Endothelial cell of umbilical vein (primary cell): Measurements from ENCODE around the gene LSG1. TPM values are rescaled to one million over a fixed set of nuclear protein-coding genes. Genes with fewer than 3 reads are reported as not detected.

Experiments used
- BruUV-seq: library from RNA; stranded (reverse); fragments of 400-500 nt; replicated peaks from 2 replicates; lab custom pipeline; 2021; lab: Mats Ljungman, UMichigan
- CTCF ChIA-PET: fragments of 300-600, 350-600 bp; sonication (Branson Sonifier 250); formaldehyde crosslinking; loops from one replicate; lab custom pipeline; 2021; ENCODE audit warnings: antibody characterized with exemption, inconsistent platforms; lab: Charles Lee
- POLR2A ChIA-PET: fragments of 300-600, 350-600 bp; sonication (Branson Sonifier 250); formaldehyde crosslinking; loops from one replicate; lab custom pipeline; 2021; ENCODE audit warnings: antibody characterized with exemption, inconsistent platforms; lab: Charles Lee
- DNase-seq: peaks from one replicate; pipeline ENCODE4 v3.0.0-alpha.2; 2011; ENCODE audit warnings: low read depth, low spot score
- FAIRE-seq: peaks from 2 replicates; lab custom pipeline; 2011; peaks lifted over from hg19 to GRCh38; lab: Jason Lieb, UNC
- H2AFZ ChIP-seq: 2 replicates; pipeline ENCODE4 v1.6.0; 2012; ENCODE audit warnings: low read depth, low read length, control low read depth, inconsistent platforms
- H3K27ac ChIP-seq: 2 replicates; pipeline ENCODE4 v1.5.1; 2011; ENCODE audit warnings: low read depth, mild to moderate bottlenecking, control low read depth, low read length, moderate library complexity; ENCODE audit not compliant: insufficient read depth
- H3K27me3 ChIP-seq, 2 experiments: 2 replicates each; pipeline versions ENCODE4 v1.6.0 to v1.6.1; 2011; ENCODE audit warnings: low read length in 2 of 2, mixed read lengths in 1 of 2; ENCODE audit not compliant: control insufficient read depth in 2 of 2, insufficient read depth in 2 of 2
- H3K36me3 ChIP-seq, 2 experiments: 2 replicates in 1 of 2; 3 replicates in 1 of 2; pipeline ENCODE4 v1.5.1; 2011; ENCODE audit warnings: low read length in 2 of 2, mild to moderate bottlenecking in 1 of 2, moderate library complexity in 1 of 2; ENCODE audit not compliant: control insufficient read depth in 2 of 2, insufficient read depth in 2 of 2; ENCODE audit errors: extremely low read depth in 1 of 2
- H3K4me1 ChIP-seq: 3 replicates; pipeline ENCODE4 v1.5.1; 2011; ENCODE audit warnings: mild to moderate bottlenecking, low read length; ENCODE audit not compliant: control insufficient read depth, insufficient read depth; ENCODE audit errors: extremely low read depth
- H3K4me2 ChIP-seq: 2 replicates; pipeline ENCODE4 v1.6.1; 2011; ENCODE audit warnings: low read length, control low read depth, mixed read lengths; ENCODE audit not compliant: insufficient read depth
- H3K4me3 ChIP-seq, 3 experiments: fragments of 200-600 bp in 1 of 3; sonication (generic), shearing (Covaris generic) in 1 of 3; replicated peaks in 1 of 3; 2 replicates each; pipeline ENCODE4 v1.5.1; 2011 to 2016; ENCODE audit warnings: control low read depth in 3 of 3, low read length in 3 of 3, mild to moderate bottlenecking in 2 of 3, inconsistent platforms in 1 of 3, low read depth in 1 of 3, moderate library complexity in 1 of 3; ENCODE audit not compliant: insufficient read depth in 1 of 3
- H3K79me2 ChIP-seq: 2 replicates; pipeline ENCODE4 v1.6.0; 2012; ENCODE audit warnings: low read length, inconsistent platforms; ENCODE audit not compliant: control insufficient read depth, insufficient read depth
- H3K9ac ChIP-seq: replicated peaks from 2 replicates; pipeline ENCODE3; 2011; ENCODE audit warnings: low read length, control low read depth; ENCODE audit not compliant: insufficient read depth; ENCODE audit errors: extremely low read depth
- H3K9me1 ChIP-seq: replicated peaks from 3 replicates; pipeline ENCODE4 v1.6.0; 2011; ENCODE audit warnings: mild to moderate bottlenecking, low read length; ENCODE audit not compliant: control insufficient read depth, insufficient read depth; ENCODE audit errors: extremely low read depth
- H3K9me3 ChIP-seq: replicated peaks from 2 replicates; pipeline ENCODE4 v1.5.1; 2012; ENCODE audit warnings: low read length, inconsistent platforms; ENCODE audit not compliant: control insufficient read depth, insufficient read depth
- H4K20me1 ChIP-seq: replicated peaks from 2 replicates; pipeline ENCODE3; 2011; ENCODE audit warnings: mild to moderate bottlenecking, low read length; ENCODE audit not compliant: control insufficient read depth, insufficient read depth; ENCODE audit errors: extremely low read depth
- EZH2 ChIP-seq: IDR thresholded peaks from 2 replicates; pipeline ENCODE4 v1.6.1; 2012; ENCODE audit warnings: borderline replicate concordance, low read depth, mild to moderate bottlenecking, moderate library complexity, low read length, inconsistent platforms; ENCODE audit not compliant: severe bottlenecking
- FOS ChIP-seq: IDR thresholded peaks from 2 replicates; pipeline ENCODE4 v1.6.1; 2011; ENCODE audit warnings: mild to moderate bottlenecking, low read length, moderate library complexity, borderline replicate concordance; ENCODE audit not compliant: insufficient read depth
- GATA2 ChIP-seq: IDR thresholded peaks from 2 replicates; pipeline ENCODE4 v1.7.0; 2011; ENCODE audit warnings: low read depth, mild to moderate bottlenecking, moderate library complexity, mixed read lengths, low read length; ENCODE audit not compliant: insufficient read length, insufficient read depth
- JUN ChIP-seq: IDR thresholded peaks from 2 replicates; pipeline ENCODE4 v1.6.1; 2011; ENCODE audit warnings: borderline replicate concordance, low read depth; ENCODE audit not compliant: insufficient read length, insufficient read depth
- MAX ChIP-seq: IDR thresholded peaks from 2 replicates; pipeline ENCODE4 v1.6.1; 2011; ENCODE audit not compliant: insufficient read depth, insufficient read length
- MYC ChIP-seq: IDR thresholded peaks from one replicate; pipeline ENCODE4 v1.6.1; 2011; ENCODE audit warnings: mild to moderate bottlenecking, low read depth, low read length
- POLR2A ChIP-seq: IDR thresholded peaks from 2 replicates; pipeline ENCODE4 v1.6.1; 2012; ENCODE audit warnings: low read depth, mild to moderate bottlenecking, control low read depth, low read length
- POLR2AphosphoS5 ChIP-seq: IDR thresholded peaks from 2 replicates; pipeline ENCODE4 v1.6.1; 2012; ENCODE audit warnings: low read depth, mild to moderate bottlenecking, control low read depth, low read length, moderate library complexity; ENCODE audit not compliant: insufficient read depth
- dilution Hi-C: fragments of 300-500 bp; cut with MboI; formaldehyde crosslinking; loops from one replicate; pipeline ENCODE4 v1.15.0; 2019; ENCODE audit warnings: low sequenced_read_pairs; ENCODE audit not compliant: extremely low pct_ligation_motif_present
- intact Hi-C: fragments of 100-400 bp; cut with micrococcal nuclease; formaldehyde crosslinking; loops from one replicate; pipeline ENCODE4 v1.10.0; 2022
- polyA plus RNA-seq, 4 experiments: library from polyadenylated mRNA; depleted of rRNA in 3 of 4; stranded (reverse) in 3 of 4; unstranded in 1 of 4; fragments of >200 nt; gene quantifications; 2 replicates each; pipeline versions ENCODE4 v1.2.1 to v1.2.3, GENCODE V29; 2011 to 2012; ENCODE audit warnings: missing spikeins in 1 of 4
- total RNA-seq: library from RNA; stranded (reverse); gene quantifications from 2 replicates; pipeline ENCODE4 v1.2.3, GENCODE V29; 2021
- TF ChIP-seq, protein P1 (sequence below), 2 donors: IDR thresholded peaks; 1 replicate in 1 of 2; 2 replicates in 1 of 2; pipeline ENCODE4 v1.5.1; 2011; ENCODE audit warnings: low read length in 2 of 2, mild to moderate bottlenecking in 2 of 2, moderate library complexity in 2 of 2, control low read depth in 1 of 2, inconsistent platforms in 1 of 2, low read depth in 1 of 2; ENCODE audit not compliant: insufficient read depth in 1 of 2; ENCODE audit errors: extremely low read depth in 1 of 2

LSG1 gene
- total and polyA plus RNA-seq, 2 donors (not counting 3 experiments of a cell fraction or from before 2014, with no cell fraction given): 50.0 to 52.7 TPM

GRCh38 chr3:194633349-194634004, 38.5 kb downstream of the LSG1 start, which contains the start of gene TMEM44:
TMEM44 (minus strand) TSS chr3:194633419; CDS start chr3:194633215, 204 bp downstream.
- Histone ChIP-seq H4K20me1 (no peaks in the 10 kb centered on the region), H3K4me3 (peak within 1 kb of the TSS; percentile 70 to 96 (median 94)), H3K9me1 (no peaks in the 10 kb centered on the region), H3K36me3 (peaks cover 9 to 10% of the 10 kb centered on the region in 2 experiments), H3K79me2 (peaks cover 29% of the 10 kb centered on the region), H3K27me3 (no peaks in the 10 kb centered on the region), H3K27ac (peak within 1 kb of the TSS; percentile 83), H2AFZ (peak within 1 kb of the TSS; percentile 75), H3K4me2 (peak within 1 kb of the TSS; percentile 92), H3K9ac (peak within 1 kb of the TSS; percentile 88), H3K4me1 (peaks cover 17% of the 10 kb centered on the region), H3K9me3 (no peaks in the 10 kb centered on the region)
- intact Hi-C loops: loop anchor here (5.0 kb wide), 1 partner anchor 39 kb away; the partner anchor contains the start of gene LSG1
- DNase-seq (peak; percentile 89), FAIRE-seq (peak; percentile 99)
- dilution Hi-C loops: no loop called here
- TSS peak; percentile 68 for BruUV-seq
- POLR2A ChIA-PET: interaction anchor here (1.8 kb wide), 1 partner anchor 39 kb away, joined by 8 read pairs; the partner anchor contains the start of gene LSG1
- TF ChIP-seq JUN (no peak), POLR2A (peak; percentile 40), MAX (peak; percentile 38), MYC (peak; percentile 6), EZH2 (no peak), GATA2 (peak; percentile 19), FOS (no peak), POLR2AphosphoS5 (peak; percentile 84)
- TF ChIP-seq, protein P1, sequence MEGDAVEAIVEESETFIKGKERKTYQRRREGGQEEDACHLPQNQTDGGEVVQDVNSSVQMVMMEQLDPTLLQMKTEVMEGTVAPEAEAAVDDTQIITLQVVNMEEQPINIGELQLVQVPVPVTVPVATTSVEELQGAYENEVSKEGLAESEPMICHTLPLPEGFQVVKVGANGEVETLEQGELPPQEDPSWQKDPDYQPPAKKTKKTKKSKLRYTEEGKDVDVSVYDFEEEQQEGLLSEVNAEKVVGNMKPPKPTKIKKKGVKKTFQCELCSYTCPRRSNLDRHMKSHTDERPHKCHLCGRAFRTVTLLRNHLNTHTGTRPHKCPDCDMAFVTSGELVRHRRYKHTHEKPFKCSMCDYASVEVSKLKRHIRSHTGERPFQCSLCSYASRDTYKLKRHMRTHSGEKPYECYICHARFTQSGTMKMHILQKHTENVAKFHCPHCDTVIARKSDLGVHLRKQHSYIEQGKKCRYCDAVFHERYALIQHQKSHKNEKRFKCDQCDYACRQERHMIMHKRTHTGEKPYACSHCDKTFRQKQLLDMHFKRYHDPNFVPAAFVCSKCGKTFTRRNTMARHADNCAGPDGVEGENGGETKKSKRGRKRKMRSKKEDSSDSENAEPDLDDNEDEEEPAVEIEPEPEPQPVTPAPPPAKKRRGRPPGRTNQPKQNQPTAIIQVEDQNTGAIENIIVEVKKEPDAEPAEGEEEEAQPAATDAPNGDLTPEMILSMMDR (IDR thresholded peaks at IDR 0.05; ENCODE audit: extremely low read depth in 1 of 2, insufficient read depth in 1 of 2, low read depth in 1 of 2, low read length in 2 of 2): peak; percentile 64 to 79
- CTCF ChIA-PET: interaction anchor here (0.6 to 2.3 kb wide), 19 partner anchors 9 to 591 kb away, joined by 3 to 13 read pairs (median 4); partner anchors contain the start of gene LSG1
